Adrenal gland (tissue), 12 donors: Measurements from ENCODE around the gene BUD13. TPM values are rescaled to one million over a fixed set of nuclear protein-coding genes. Genes with fewer than 3 reads are reported as not detected.
"Not testable (repeated sequence)": the region's sequence is repeated elsewhere in the genome, so short reads cannot be mapped to it uniquely, and the experiment has no call there.

Experiments used
- DNase-seq, 7 donors: peaks; one replicate each; pipeline ENCODE4 v3.0.0-alpha.2; 2019 to 2020
- H3K27ac ChIP-seq, 5 donors: fragments of 200-600 bp; sonication (generic) in 4 of 5; 1 replicate in 3 of 5; 2 replicates in 2 of 5; pipeline versions ENCODE4 v1.5.1 to v1.8.0; 2016 to 2020; ENCODE audit warnings: mild to moderate bottlenecking in 1 of 5
- H3K27me3 ChIP-seq: fragments of 200-600 bp; 2 replicates; pipeline ENCODE4 v1.8.0; 2021
- H3K36me3 ChIP-seq, 2 donors: fragments of 200-600 bp; replicated peaks in 1 of 2; 1 replicate in 1 of 2; 2 replicates in 1 of 2; pipeline versions ENCODE4 v1.5.1 to v1.8.0; 2018 to 2022
- H3K4me1 ChIP-seq, 2 donors: fragments of 200-600 bp; replicated peaks in 1 of 2; 1 replicate in 1 of 2; 2 replicates in 1 of 2; pipeline versions ENCODE4 v1.5.1 to v1.8.0; 2018 to 2021
- H3K4me3 ChIP-seq, 4 donors: fragments of 200-600 bp; sonication (generic) in 3 of 4; one replicate each; pipeline ENCODE4 v1.5.1; 2016 to 2018
- H3K9me3 ChIP-seq, 3 donors: fragments of 200-600 bp; sonication (generic) in 1 of 3; replicated peaks in 1 of 3; 1 replicate in 2 of 3; 2 replicates in 1 of 3; pipeline versions ENCODE4 v1.5.1 to v1.8.0; 2016 to 2021
- POLR2A ChIP-seq, 2 donors: fragments of 450-650 bp; IDR thresholded peaks; one replicate each; pipeline ENCODE4 v1.6.1; 2017; ENCODE audit warnings: antibody characterized with exemption in 2 of 2, mild to moderate bottlenecking in 2 of 2, moderate library complexity in 1 of 2
- WGBS, 4 donors: extraction: QIAGEN DNeasy Blood & Tissue Kit in 2 of 4; methylation state at CpG; one replicate each; pipeline versions ENCODE4 v1.1.5 to v1.1.7; 2013 to 2017; 5-methylcytosine and 5-hydroxymethylcytosine counted together
- intact Hi-C, 2 donors: fragments of 100-400 bp; cut with DNase I; formaldehyde crosslinking; loops; one replicate each; pipeline versions ENCODE4 v1.14.1 to v1.15.0; 2022 to 2023
- polyA plus RNA-seq, 3 donors: library from polyadenylated mRNA; stranded (reverse); fragments of 200-250 nt in 2 of 3; fragments of 350-450 nt in 1 of 3; fragmentation: Illumina TruSeq in 1 of 3; extraction: RNeasy Lipid Tissue Mini Kit (QIAGEN cat#74804) in 1 of 3; gene quantifications; one replicate each; pipeline ENCODE4 v1.2.3, GENCODE V29; 2013 to 2014
- total RNA-seq, 9 donors: library from RNA; depleted of rRNA in 4 of 9; stranded (reverse); fragments of >200 nt in 4 of 9; fragments of 120-200 nt in 1 of 9; fragmentation: NEBNext Ultra II Directional in 1 of 9; extraction: Animal tissue kit (Norgen Biotek cat#: 25700) in 1 of 9; gene quantifications; one replicate each; pipeline versions ENCODE4 v1.1.0 to v1.2.4, GENCODE V29; 2013 to 2023
- TF ChIP-seq, protein P1 (sequence below), 6 experiments: fragments of 450-650 bp in 4 of 6; fragments of 200-600 bp in 2 of 6; sonication (generic) in 1 of 6; IDR thresholded peaks; 1 replicate in 5 of 6; 2 replicates in 1 of 6; pipeline versions ENCODE4 v1.5.1 to v1.8.0; 2016 to 2021; ENCODE audit warnings: antibody characterized with exemption in 6 of 6, mild to moderate bottlenecking in 2 of 6, moderate library complexity in 1 of 6
- donor health status: healthy with polysubstance abuse.
- donor health status: Bipolar disorder and iron deficiency.
- donor health status: DM: yes; HTN: yes; CAD: no.
- donor health status: DM: no; HTN: no; CAD: no.
- donor health status: DM: no; HTN: no; CAD: no.
- donor health status: DM: yes; HTN: yes; CAD: no.

Gene BUD13
- total and polyA plus RNA-seq, 12 donors = 7.5 to 20.4 (median 11.4) TPM

DNA sequence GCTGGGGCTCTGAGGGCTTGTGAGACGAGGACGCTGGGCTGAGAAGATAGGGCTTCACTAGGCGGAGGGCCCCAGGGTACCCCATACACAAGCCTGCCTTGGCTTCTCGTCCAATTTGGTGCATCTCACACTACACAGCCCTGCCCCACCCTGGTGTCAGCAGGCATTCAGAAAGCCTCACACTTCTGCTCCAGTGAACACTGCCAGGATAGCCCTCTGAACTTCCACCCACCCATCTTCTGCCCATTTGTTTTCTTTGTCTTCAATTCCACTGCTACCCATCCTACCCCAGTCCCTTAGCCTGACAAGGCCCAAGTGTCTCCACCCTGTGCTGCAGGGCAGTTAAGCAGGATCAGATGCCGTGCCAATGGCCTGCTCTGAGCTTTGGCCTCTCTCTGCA, 1.9 kb upstream of the BUD13 start:
- no peak overlapping the region for H3K4me3 ChIP-seq
- H3K36me3 ChIP-seq = peaks cover 0 to 29% of the 10 kb centered on the region in 2 donors
- H3K27me3 ChIP-seq = no peaks in the 10 kb centered on the region
- intact Hi-C loops = no loop called here
- H3K27ac ChIP-seq = no peak overlapping the region
- TF ChIP-seq, protein P1, sequence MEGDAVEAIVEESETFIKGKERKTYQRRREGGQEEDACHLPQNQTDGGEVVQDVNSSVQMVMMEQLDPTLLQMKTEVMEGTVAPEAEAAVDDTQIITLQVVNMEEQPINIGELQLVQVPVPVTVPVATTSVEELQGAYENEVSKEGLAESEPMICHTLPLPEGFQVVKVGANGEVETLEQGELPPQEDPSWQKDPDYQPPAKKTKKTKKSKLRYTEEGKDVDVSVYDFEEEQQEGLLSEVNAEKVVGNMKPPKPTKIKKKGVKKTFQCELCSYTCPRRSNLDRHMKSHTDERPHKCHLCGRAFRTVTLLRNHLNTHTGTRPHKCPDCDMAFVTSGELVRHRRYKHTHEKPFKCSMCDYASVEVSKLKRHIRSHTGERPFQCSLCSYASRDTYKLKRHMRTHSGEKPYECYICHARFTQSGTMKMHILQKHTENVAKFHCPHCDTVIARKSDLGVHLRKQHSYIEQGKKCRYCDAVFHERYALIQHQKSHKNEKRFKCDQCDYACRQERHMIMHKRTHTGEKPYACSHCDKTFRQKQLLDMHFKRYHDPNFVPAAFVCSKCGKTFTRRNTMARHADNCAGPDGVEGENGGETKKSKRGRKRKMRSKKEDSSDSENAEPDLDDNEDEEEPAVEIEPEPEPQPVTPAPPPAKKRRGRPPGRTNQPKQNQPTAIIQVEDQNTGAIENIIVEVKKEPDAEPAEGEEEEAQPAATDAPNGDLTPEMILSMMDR (IDR thresholded peaks at IDR 0.05) = no peak
- TF ChIP-seq POLR2A (IDR thresholded peaks at IDR 0.05) = no peak
- no peak for DNase-seq
- H3K4me1 ChIP-seq = peaks cover 16 to 26% of the 10 kb centered on the region in 2 donors
- H3K9me3 ChIP-seq = no peaks in the 10 kb centered on the region
- 87 to 95% (median 89%) methylated on average over 4 to 5 of the region's 5 CpGs for WGBS, 4 donors

DNA sequence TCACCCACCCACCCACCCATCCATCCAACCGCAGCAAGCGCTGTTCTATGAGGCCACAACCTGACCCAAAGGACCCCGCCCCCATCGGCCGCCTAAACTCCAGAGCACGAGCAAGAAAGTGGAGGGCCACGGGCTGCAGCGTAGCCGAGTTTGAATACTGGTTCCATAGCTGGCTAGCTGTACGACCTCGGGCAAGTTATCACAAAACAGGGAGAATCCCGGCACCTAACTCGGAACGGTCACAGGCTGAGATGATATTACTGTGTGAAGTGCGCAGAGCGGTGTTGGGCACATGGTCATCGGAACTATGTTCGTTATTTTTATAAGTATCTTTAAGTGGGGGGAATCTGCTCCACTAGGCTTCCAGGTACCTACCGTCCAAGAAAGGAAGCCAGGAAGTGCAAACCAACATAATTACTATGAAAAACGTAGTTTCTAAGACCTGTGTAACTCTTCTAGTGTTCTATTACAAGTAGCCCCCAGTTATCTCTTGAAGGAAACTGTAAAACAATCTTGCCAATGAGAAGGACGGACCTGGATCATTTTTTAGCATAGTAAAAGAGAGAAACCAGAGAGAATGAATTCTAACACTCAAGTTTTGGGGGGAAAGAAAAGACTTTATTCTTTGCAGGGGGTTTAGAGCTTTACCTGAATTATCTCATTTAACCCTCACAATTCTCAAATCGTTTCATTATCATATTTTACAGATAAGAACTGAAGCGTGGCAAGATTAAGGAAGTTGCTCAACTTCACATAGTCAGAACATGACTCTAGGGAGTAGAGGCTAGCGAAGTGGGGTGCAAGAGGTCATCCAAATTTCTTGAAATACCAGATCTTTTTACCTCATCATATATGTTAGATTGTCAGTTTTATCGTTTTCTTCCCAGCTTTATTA, 663 bp upstream of the BUD13 start:
- no peaks in the 10 kb centered on the region for H3K27me3 ChIP-seq
- no peak for DNase-seq
- H3K4me1 ChIP-seq = peaks cover 16 to 26% of the 10 kb centered on the region in 2 donors
- H3K4me3 ChIP-seq = peak overlapping the region in 3 of 4 donors; percentile 69 to 93 (median 85)
- peak overlapping the region; percentile 70 to 93 (median 90) for H3K27ac ChIP-seq
- H3K9me3 ChIP-seq = no peaks in the 10 kb centered on the region
- peaks cover 0 to 23% of the 10 kb centered on the region in 2 donors for H3K36me3 ChIP-seq
- TF ChIP-seq, protein P1 (IDR thresholded peaks at IDR 0.05) = no peak
- no peak for TF ChIP-seq POLR2A (IDR thresholded peaks at IDR 0.05)
- 3 to 7% (median 5%) methylated on average over 16 to 25 of the region's 25 CpGs for WGBS, 4 donors
- intact Hi-C loops = no loop called here

DNA sequence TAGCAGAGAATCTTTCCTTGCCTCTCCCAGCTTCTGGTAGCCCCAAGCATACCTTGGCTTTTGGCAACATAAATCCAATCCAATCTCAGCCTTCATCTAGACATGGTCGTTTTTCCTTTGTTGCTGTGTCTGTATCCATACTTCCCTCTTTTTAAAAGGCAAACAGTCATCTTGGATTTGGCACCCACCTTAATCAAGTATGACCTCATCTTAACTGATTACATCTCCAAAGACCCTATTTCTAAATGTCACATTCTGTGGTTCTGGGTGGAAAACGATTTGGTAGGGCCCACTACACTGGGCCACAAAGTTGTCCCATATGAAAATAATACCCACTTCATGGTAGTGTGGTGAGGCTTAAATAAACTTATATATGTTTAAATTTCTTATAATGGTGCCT, 852 bp downstream of the BUD13 start:
- Histone ChIP-seq H3K4me1 (peaks cover 16 to 26% of the 10 kb centered on the region in 2 donors), H3K9me3 (no peaks in the 10 kb centered on the region), H3K4me3 (peak overlapping the region in 2 of 4 donors; percentile 85 to 93), H3K27ac (peak overlapping the region in 1 of 5 donors; percentile 89), H3K27me3 (no peaks in the 10 kb centered on the region), H3K36me3 (peaks cover 0 to 8% of the 10 kb centered on the region in 2 donors)
- WGBS, 4 donors = 2 to 8% (median 6%) methylated on average over 2 of the region's 2 CpGs
- intact Hi-C loops = no loop called here
- DNase-seq = no peak
- TF ChIP-seq POLR2A (IDR thresholded peaks at IDR 0.05) = no peak
- TF ChIP-seq, protein P1 (IDR thresholded peaks at IDR 0.05) = no peak

DNA sequence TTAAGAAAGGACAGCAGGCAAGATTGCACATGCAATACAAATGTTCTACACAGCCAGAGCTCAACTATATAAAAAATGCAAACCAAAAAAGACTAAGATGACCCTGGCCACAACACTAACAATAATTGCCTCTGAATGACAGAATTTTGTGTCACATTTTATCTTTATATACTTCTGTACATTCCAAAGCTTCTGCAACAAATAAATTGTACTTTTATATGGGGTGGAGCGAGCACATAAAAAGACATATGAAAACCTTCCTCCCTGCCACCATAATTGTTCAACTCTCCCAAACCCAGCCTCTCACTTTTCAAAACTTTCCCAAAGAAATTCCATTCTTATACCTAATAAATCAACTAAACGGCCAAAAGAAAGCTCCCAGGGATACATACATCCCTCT, 10.7 kb downstream of the BUD13 start:
- Histone ChIP-seq H3K9me3 (no peaks in the 10 kb centered on the region), H3K27ac (no peak overlapping the region), H3K4me1 (no peaks in the 10 kb centered on the region), H3K27me3 (no peaks in the 10 kb centered on the region), H3K36me3 (peaks cover 0 to 68% of the 10 kb centered on the region in 2 donors), H3K4me3 (no peak overlapping the region)
- whole genome bisulfite sequencing, 4 donors = 80 to 85% (median 84%) methylated on average over 2 of the region's 2 CpGs
- no peak for DNase-seq
- TF ChIP-seq POLR2A (IDR thresholded peaks at IDR 0.05) = no peak
- TF ChIP-seq, protein P1 (IDR thresholded peaks at IDR 0.05) = no peak
- intact Hi-C loops = no loop called here

DNA sequence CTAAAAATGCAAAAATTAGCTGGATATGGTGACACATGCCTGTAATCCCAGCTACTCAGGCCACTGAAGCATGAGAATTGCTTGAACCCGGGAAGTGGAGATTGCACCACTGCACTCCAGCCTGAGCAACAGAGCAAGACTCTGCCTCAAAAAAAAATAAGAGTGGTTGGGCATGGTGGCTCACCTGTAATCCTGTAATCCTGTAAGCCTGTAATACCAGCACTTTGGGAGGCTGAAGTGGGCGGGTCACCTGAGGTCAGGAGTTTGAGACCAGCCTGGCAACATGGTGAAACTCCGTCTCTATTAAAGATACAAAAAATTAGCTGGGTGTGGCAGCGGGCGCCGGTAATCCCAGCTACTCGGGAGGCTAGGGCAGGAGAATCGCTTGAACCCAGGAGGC, 16.7 kb downstream of the BUD13 start:
- H3K27me3 ChIP-seq, H3K27ac ChIP-seq, H3K4me1 ChIP-seq, H3K4me3 ChIP-seq, DNase-seq, H3K9me3 ChIP-seq, intact Hi-C loops: not testable (repeated sequence)
- H3K36me3 ChIP-seq = peaks cover 0 to 52% of the 10 kb centered on the region in 2 donors
- WGBS, 4 donors = 88 to 97% (median 92%) methylated on average over 8 of the region's 8 CpGs
